ENCODE results near the gene LTB. TPM values are rescaled to one million over a fixed set of nuclear protein-coding genes. Genes with fewer than 3 reads are reported as not detected.
A peak's percentile ranks its signal among the peaks of the same experiment; 100 is the strongest.

LTB gene
- total and polyA plus RNA-seq, 2 donors from 2014 or later = 6.6 to 18.5 TPM

GRCh38 chr6:31626952-31627351 lies 44.7 kb upstream of the LTB start:
- Histone ChIP-seq H3K4me3 (ENCODE audit: low read length in 3 of 3) (no peak overlapping the region), H3K9me3 (ENCODE audit: control insufficient read depth in 2 of 3, insufficient read depth in 1 of 3, low read length in 3 of 3) (no peaks in the 10 kb centered on the region), H3K4me1 (ENCODE audit: control insufficient read depth in 2 of 3, insufficient read depth in 2 of 3, low read depth in 1 of 3, low read length in 3 of 3) (peaks cover 0 to 8% (median 4%) of the 10 kb centered on the region in 3 donors), H3K27me3 (ENCODE audit: control insufficient read depth, insufficient read depth, low read length) (no peaks in the 10 kb centered on the region), H3K9ac (ENCODE audit: low read length in 3 of 3) (no peak overlapping the region), H3K36me3 (ENCODE audit: control insufficient read depth in 2 of 3, insufficient read depth in 3 of 3, low read length in 3 of 3) (peaks cover 30 to 72% (median 51%) of the 10 kb centered on the region in 3 donors), H3K27ac (ENCODE audit: low read depth in 2 of 2, low read length in 2 of 2) (no peak overlapping the region)
- no peak for TF ChIP-seq CTCF (IDR thresholded peaks at IDR 0.05; ENCODE audit: borderline replicate concordance, extremely low read depth, insufficient read depth)
- DNase-seq = no peak
- intact Hi-C loops (cut with DNase I) = no loop called here
- no peak for FAIRE-seq

- Histone ChIP-seq H3K27me3 (ENCODE audit: control insufficient read depth, insufficient read depth, low read length) (no peaks in the 10 kb centered on the region), H3K27ac (ENCODE audit: low read depth in 2 of 2, low read length in 2 of 2) (no peak overlapping the region), H3K4me3 (ENCODE audit: low read length in 3 of 3) (no peak overlapping the region), H3K36me3 (ENCODE audit: control insufficient read depth in 2 of 3, insufficient read depth in 3 of 3, low read length in 3 of 3) (peaks cover 27 to 55% (median 41%) of the 10 kb centered on the region in 3 donors), H3K4me1 (ENCODE audit: control insufficient read depth in 2 of 3, insufficient read depth in 2 of 3, low read depth in 1 of 3, low read length in 3 of 3) (peaks cover 0 to 13% (median 4%) of the 10 kb centered on the region in 3 donors), H3K9ac (ENCODE audit: low read length in 3 of 3) (no peak overlapping the region), H3K9me3 (ENCODE audit: control insufficient read depth in 2 of 3, insufficient read depth in 1 of 3, low read length in 3 of 3) (no peaks in the 10 kb centered on the region)
- TF ChIP-seq CTCF (IDR thresholded peaks at IDR 0.05; ENCODE audit: borderline replicate concordance, extremely low read depth, insufficient read depth) = no peak
- FAIRE-seq (no peak), DNase-seq (no peak)
- intact Hi-C loops (cut with DNase I) = no loop called here
Measured at GRCh38 chr6:31624070-31624469, 41.8 kb upstream of the LTB start.

- peak overlapping the region in 1 of 3 donors; percentile 97 for H3K9ac ChIP-seq (ENCODE audit: low read length in 3 of 3)
- H3K27ac ChIP-seq (ENCODE audit: low read depth in 2 of 2, low read length in 2 of 2) = no peak overlapping the region
- no peaks in the 10 kb centered on the region for H3K9me3 ChIP-seq (ENCODE audit: control insufficient read depth in 2 of 3, insufficient read depth in 1 of 3, low read length in 3 of 3)
- H3K4me1 ChIP-seq (ENCODE audit: control insufficient read depth in 2 of 3, insufficient read depth in 2 of 3, low read depth in 1 of 3, low read length in 3 of 3) = peaks cover 0 to 13% (median 4%) of the 10 kb centered on the region in 3 donors
- DNase-seq (no peak), FAIRE-seq (no peak)
- H3K4me3 ChIP-seq (ENCODE audit: low read length in 3 of 3) = peak overlapping the region in 1 of 3 donors; percentile 85
- intact Hi-C loops (cut with DNase I) = no loop called here
- H3K27me3 ChIP-seq (ENCODE audit: control insufficient read depth, insufficient read depth, low read length) = no peaks in the 10 kb centered on the region
- no peak for TF ChIP-seq CTCF (IDR thresholded peaks at IDR 0.05; ENCODE audit: borderline replicate concordance, extremely low read depth, insufficient read depth)
- peaks cover 22 to 42% (median 36%) of the 10 kb centered on the region in 3 donors for H3K36me3 ChIP-seq (ENCODE audit: control insufficient read depth in 2 of 3, insufficient read depth in 3 of 3, low read length in 3 of 3)
Measured at GRCh38 chr6:31622684-31623091, 40.5 kb upstream of the LTB start.

- intact Hi-C loops (cut with DNase I) = no loop called here
- FAIRE-seq = no peak
Measured at GRCh38 chr6:31621991-31622390, 39.8 kb upstream of the LTB start.

More at GRCh38 chr6:31621991-31622390, 39.8 kb upstream of the LTB start:
- Histone ChIP-seq H3K36me3 (ENCODE audit: control insufficient read depth in 2 of 3, insufficient read depth in 3 of 3, low read length in 3 of 3) (peaks cover 19 to 36% (median 29%) of the 10 kb centered on the region in 3 donors), H3K27me3 (ENCODE audit: control insufficient read depth, insufficient read depth, low read length) (no peaks in the 10 kb centered on the region), H3K9ac (ENCODE audit: low read length in 3 of 3) (peak overlapping the region; percentile 52 to 97 (median 85)), H3K27ac (ENCODE audit: low read depth in 2 of 2, low read length in 2 of 2) (peak overlapping the region in 1 of 2 donors; percentile 7), H3K9me3 (ENCODE audit: control insufficient read depth in 2 of 3, insufficient read depth in 1 of 3, low read length in 3 of 3) (no peaks in the 10 kb centered on the region), H3K4me3 (ENCODE audit: low read length in 3 of 3) (peak overlapping the region; percentile 62 to 87 (median 85)), H3K4me1 (ENCODE audit: control insufficient read depth in 2 of 3, insufficient read depth in 2 of 3, low read depth in 1 of 3, low read length in 3 of 3) (peaks cover 0 to 13% (median 4%) of the 10 kb centered on the region in 3 donors)
- no peak for TF ChIP-seq CTCF (IDR thresholded peaks at IDR 0.05; ENCODE audit: borderline replicate concordance, extremely low read depth, insufficient read depth)
- peak in 2 of 5 donors; percentile 52 to 66 for DNase-seq

Data from kidney (tissue), 14 donors.